MCF 10A (cell line): ENCODE results near the gene ENSA. TPM values are rescaled to one million over a fixed set of nuclear protein-coding genes. Genes with fewer than 3 reads are reported as not detected.
A peak's percentile ranks its signal among the peaks of the same experiment; 100 is the strongest.

Source experiments
- BruUV-seq: library from RNA; stranded (reverse); fragments of 400-500 nt; replicated peaks from 2 replicates; lab custom pipeline; 2021; lab: Mats Ljungman, UMichigan
- CTCF ChIA-PET: fragments of 300-600 bp; sonication (Branson Sonifier 250); formaldehyde crosslinking; extraction: SDS; loops from one replicate; lab custom pipeline; 2021; ENCODE audit warnings: antibody characterized with exemption, inconsistent platforms; lab: Yijun Ruan, JAX
- POLR2A ChIA-PET: fragments of 300-600, 350-650 bp; sonication (Branson Sonifier 250); formaldehyde crosslinking; extraction: SDS; loops from one replicate; lab custom pipeline; 2020; ENCODE audit warnings: antibody characterized with exemption, inconsistent platforms; lab: Yijun Ruan, JAX
- DNase-seq: peaks from one replicate; pipeline ENCODE4 v3.0.0-alpha.2; 2018; ENCODE audit not compliant: unreplicated experiment
- H3K27ac Mint-ChIP-seq: one replicate; pipeline ENCODE4 v1.8.0; 2022; ENCODE audit warnings: mild to moderate bottlenecking, low read depth, mixed read lengths; ENCODE audit not compliant: unreplicated experiment
- H3K27me3 Mint-ChIP-seq: one replicate; pipeline ENCODE4 v1.8.0; 2022; ENCODE audit warnings: mixed read lengths; ENCODE audit not compliant: insufficient read depth, unreplicated experiment
- H3K36me3 Mint-ChIP-seq: one replicate; pipeline ENCODE4 v1.8.0; 2022; ENCODE audit warnings: mild to moderate bottlenecking, moderate library complexity, mixed read lengths; ENCODE audit not compliant: insufficient read depth, unreplicated experiment
- H3K4me1 Mint-ChIP-seq: one replicate; pipeline ENCODE4 v1.8.0; 2022; ENCODE audit warnings: mixed read lengths; ENCODE audit not compliant: insufficient read depth, unreplicated experiment
- H3K4me3 Mint-ChIP-seq: one replicate; pipeline ENCODE4 v1.8.0; 2022; ENCODE audit warnings: mild to moderate bottlenecking, moderate library complexity, mixed read lengths; ENCODE audit not compliant: unreplicated experiment
- H3K9me3 Mint-ChIP-seq: one replicate; pipeline ENCODE4 v1.8.0; 2022; ENCODE audit warnings: mixed read lengths; ENCODE audit not compliant: unreplicated experiment
- CTCF ChIP-seq: fragments of 200-600 bp; IDR thresholded peaks from one replicate; pipeline ENCODE4 v1.8.0; 2022; ENCODE audit warnings: antibody characterized with exemption, mild to moderate bottlenecking; ENCODE audit not compliant: unreplicated experiment
- intact Hi-C: fragments of 100-400 bp; cut with micrococcal nuclease; formaldehyde crosslinking; loops from 2 replicates; pipeline ENCODE4 v1.14.1; 2022
- total RNA-seq: library from RNA; stranded (reverse); gene quantifications from 2 replicates; pipeline ENCODE4 v1.2.3, GENCODE V29; 2022

The ENSA gene
- total RNA-seq, 1 experiment from 2014 or later = 294 TPM

- no TSS peak for BruUV-seq
- peak; percentile 91 for DNase-seq
- peak; percentile 45 for TF ChIP-seq CTCF
- H3K36me3 Mint-ChIP-seq = peaks cover 94% of the 10 kb centered on the region
- intact Hi-C loops = loop anchor here (1.0 to 5.0 kb wide), 2 partner anchors 193 to 377 kb away; no protein-coding TSS in a partner anchor
- ChIA-PET POLR2A (interaction anchor here (1.1 to 25.5 kb wide), 10 partner anchors 7 to 733 kb away, joined by 3 to 1125 read pairs (median 4); partner anchors contain the start of genes ENSA, GOLPH3L, MCL1 and MINDY1), CTCF (interaction anchor here (0.5 to 13.3 kb wide), 38 partner anchors 8 to 390 kb away, joined by 3 to 203 read pairs (median 4); partner anchors contain the start of genes C1orf54, ENSA and MINDY1)
- H3K9me3 Mint-ChIP-seq = no peaks in the 10 kb centered on the region
- peaks cover 65% of the 10 kb centered on the region for H3K4me1 Mint-ChIP-seq
- no peaks in the 10 kb centered on the region for H3K27me3 Mint-ChIP-seq
- H3K27ac Mint-ChIP-seq = peak overlapping the region; percentile 25
- no peak overlapping the region for H3K4me3 Mint-ChIP-seq
These were observed 9.6 kb downstream of the ENSA start for GRCh38 chr1:150619576-150620509.

- TF ChIP-seq CTCF = no peak
- ChIA-PET POLR2A (interaction anchor here (0.6 to 25.5 kb wide), 8 partner anchors 9 to 382 kb away, joined by 3 to 1125 read pairs (median 3); partner anchors contain the start of genes ENSA and MCL1), CTCF (interaction anchor here (0.8 to 13.3 kb wide), 6 partner anchors 11 to 198 kb away, joined by 3 to 203 read pairs (median 3); no protein-coding TSS in a partner anchor)
- Mint-ChIP-seq H3K4me3 (no peak overlapping the region), H3K4me1 (peaks cover 61% of the 10 kb centered on the region), H3K27me3 (no peaks in the 10 kb centered on the region), H3K27ac (peak overlapping the region; percentile 49), H3K9me3 (no peaks in the 10 kb centered on the region), H3K36me3 (peaks cover 67% of the 10 kb centered on the region)
- intact Hi-C loops = no loop called here
- no TSS peak for BruUV-seq
- DNase-seq = no peak
These were observed 13.8 kb downstream of the ENSA start for GRCh38 chr1:150615346-150616201.

GRCh38 chr1:150613061-150613920, 16.1 kb downstream of the ENSA start:
- Mint-ChIP-seq H3K36me3 (peaks cover 67% of the 10 kb centered on the region), H3K4me1 (peaks cover 55% of the 10 kb centered on the region)

More at GRCh38 chr1:150613061-150613920, 16.1 kb downstream of the ENSA start:
- POLR2A ChIA-PET = interaction anchor here (0.6 to 25.5 kb wide), 8 partner anchors 11 to 358 kb away, joined by 3 to 1125 read pairs (median 4); partner anchors contain the start of genes ENSA, GOLPH3L and MCL1
- TSS peak; percentile 11 for BruUV-seq
- H3K27ac Mint-ChIP-seq = peak overlapping the region; percentile 84
- DNase-seq = peak; percentile 98
- no peaks in the 10 kb centered on the region for H3K27me3 Mint-ChIP-seq
- intact Hi-C loops = no loop called here
- peak overlapping the region; percentile 55 for H3K4me3 Mint-ChIP-seq
- TF ChIP-seq CTCF = no peak
- no peaks in the 10 kb centered on the region for H3K9me3 Mint-ChIP-seq
- CTCF ChIA-PET = interaction anchor here (0.7 to 13.3 kb wide), 4 partner anchors 14 to 200 kb away, joined by 4 to 203 read pairs (median 8); no protein-coding TSS in a partner anchor
